Kidney epithelial cell (primary cell): ENCODE measurements around the gene SRP19. TPM values are rescaled to one million over a fixed set of nuclear protein-coding genes. Genes with fewer than 3 reads are reported as not detected.
"Not testable (repeated sequence)": the region's sequence is repeated elsewhere in the genome, so short reads cannot be mapped to it uniquely, and the experiment has no call there.

ENCODE experiments used
- DNase-seq: peaks from one replicate; pipeline ENCODE4 v3.0.0-alpha.2; 2010; ENCODE audit warnings: low read depth
- H3K27me3 ChIP-seq: 2 replicates; pipeline ENCODE4 v1.6.0; 2011; ENCODE audit warnings: low read length; ENCODE audit not compliant: control insufficient read depth, insufficient read depth
- H3K36me3 ChIP-seq: 2 replicates; pipeline ENCODE4 v1.5.1; 2011; ENCODE audit warnings: low read length; ENCODE audit not compliant: control insufficient read depth, insufficient read depth
- H3K4me3 ChIP-seq: 2 replicates; pipeline ENCODE4 v1.5.1; 2011; ENCODE audit warnings: low read depth, mild to moderate bottlenecking, control low read depth, low read length
- CTCF ChIP-seq: IDR thresholded peaks from 2 replicates; pipeline ENCODE4 v1.5.1; 2011; ENCODE audit warnings: mild to moderate bottlenecking, moderate library complexity, low read length, control low read depth, inconsistent platforms; ENCODE audit not compliant: insufficient read depth, poor library complexity, severe bottlenecking
- total RNA-seq: library from RNA; depleted of rRNA; stranded (reverse); fragments of >200 nt; gene quantifications from 2 replicates; pipeline ENCODE4 v1.2.3, GENCODE V29; 2015

The SRP19 gene
- total RNA-seq, 1 donor from 2014 or later = 139 TPM

GRCh38 chr5:112885001-112885400, 23.9 kb downstream of the SRP19 start:
- no peak for TF ChIP-seq CTCF
- Histone ChIP-seq H3K36me3 (peaks cover 2% of the 10 kb centered on the region), H3K4me3 (no peak overlapping the region), H3K27me3 (no peaks in the 10 kb centered on the region)
- DNase-seq = no peak

- no peak for DNase-seq
- TF ChIP-seq CTCF = no peak
- Histone ChIP-seq H3K36me3 (peaks cover 2% of the 10 kb centered on the region), H3K27me3 (no peaks in the 10 kb centered on the region), H3K4me3 (no peak overlapping the region)
These were observed 25.9 kb downstream of the SRP19 start for GRCh38 chr5:112886975-112887374.

GRCh38 chr5:112892066-112892465, 31.0 kb downstream of the SRP19 start:
- not testable (repeated sequence) for DNase-seq, H3K4me3 ChIP-seq, H3K36me3 ChIP-seq, H3K27me3 ChIP-seq

GRCh38 chr5:112892776-112893175, 31.7 kb downstream of the SRP19 start:
- H3K27me3 ChIP-seq = no peaks in the 10 kb centered on the region
- TF ChIP-seq CTCF = no peak
- H3K4me3 ChIP-seq = no peak overlapping the region
- DNase-seq = no peak
- no peaks in the 10 kb centered on the region for H3K36me3 ChIP-seq

GRCh38 chr5:112895682-112896081, 34.6 kb downstream of the SRP19 start:
- Histone ChIP-seq H3K4me3 (no peak overlapping the region), H3K36me3 (no peaks in the 10 kb centered on the region), H3K27me3 (no peaks in the 10 kb centered on the region)
- TF ChIP-seq CTCF = no peak
- no peak for DNase-seq

- DNase-seq = no peak
- no peak for TF ChIP-seq CTCF
- Histone ChIP-seq H3K36me3 (peaks cover 1% of the 10 kb centered on the region), H3K4me3 (no peak overlapping the region), H3K27me3 (no peaks in the 10 kb centered on the region)
These were observed 41.5 kb downstream of the SRP19 start for GRCh38 chr5:112902561-112902960.

GRCh38 chr5:112904996-112905395, 43.9 kb downstream of the SRP19 start:
- not testable (repeated sequence) for H3K36me3 ChIP-seq, H3K27me3 ChIP-seq, DNase-seq, H3K4me3 ChIP-seq
